ENCODE results near the gene CCDC158. TPM values are rescaled to one million over a fixed set of nuclear protein-coding genes. Genes with fewer than 3 reads are reported as not detected.

Gene CCDC158
- total RNA-seq, 2 donors from 2014 or later: 1.8 to 2.8 TPM

- Histone ChIP-seq H3K36me3 (peaks cover 5% of the 10 kb centered on the region), H3K27ac (peak overlapping the region in 1 of 2 donors; percentile 39), H3K4me1 (ENCODE audit: control insufficient read depth in 1 of 2, low read depth in 2 of 2) (peaks cover 13 to 38% of the 10 kb centered on the region in 2 donors), H3K4me3 (no peak overlapping the region), H3K9me3 (no peaks in the 10 kb centered on the region), H3K27me3 (replicated peaks; ENCODE audit: insufficient read depth) (no peaks in the 10 kb centered on the region)
- DNase-seq (ENCODE audit: low spot score): no peak
- no peak for TF ChIP-seq CTCF (IDR thresholded peaks at IDR 0.05)
- ATAC-seq (ENCODE audit: insufficient number of reproducible peaks, low FRiP score, low read depth): no peak
These were observed 112.4 kb downstream of the CCDC158 start for GRCh38 chr4:76308548-76308947.

GRCh38 chr4:76307660-76308014, 113.3 kb downstream of the CCDC158 start:
- Histone ChIP-seq H3K36me3 (peaks cover 5% of the 10 kb centered on the region), H3K27me3 (replicated peaks; ENCODE audit: insufficient read depth) (no peaks in the 10 kb centered on the region), H3K4me3 (peak overlapping the region; percentile 94), H3K27ac (peak overlapping the region; percentile 88 to 89), H3K4me1 (ENCODE audit: control insufficient read depth in 1 of 2, low read depth in 2 of 2) (peaks cover 13 to 38% of the 10 kb centered on the region in 2 donors), H3K9me3 (no peaks in the 10 kb centered on the region)
- DNase-seq (ENCODE audit: low spot score) (no peak), ATAC-seq (ENCODE audit: insufficient number of reproducible peaks, low FRiP score, low read depth) (no peak)
- no peak for TF ChIP-seq CTCF (IDR thresholded peaks at IDR 0.05)

- peaks cover 5% of the 10 kb centered on the region for H3K36me3 ChIP-seq
- ATAC-seq (ENCODE audit: insufficient number of reproducible peaks, low FRiP score, low read depth) (peak; percentile 39), DNase-seq (ENCODE audit: low spot score) (no peak)
- H3K4me1 ChIP-seq (ENCODE audit: control insufficient read depth in 1 of 2, low read depth in 2 of 2): peaks cover 13 to 38% of the 10 kb centered on the region in 2 donors
- H3K27ac ChIP-seq: peak overlapping the region; percentile 88 to 89
- no peaks in the 10 kb centered on the region for H3K27me3 ChIP-seq (replicated peaks; ENCODE audit: insufficient read depth)
- TF ChIP-seq CTCF (IDR thresholded peaks at IDR 0.05): peak; percentile 28
- H3K9me3 ChIP-seq: no peaks in the 10 kb centered on the region
- H3K4me3 ChIP-seq: peak overlapping the region; percentile 94
These were observed 113.9 kb downstream of the CCDC158 start for GRCh38 chr4:76306882-76307659.

- ATAC-seq (ENCODE audit: insufficient number of reproducible peaks, low FRiP score, low read depth): peak; percentile 75
- Histone ChIP-seq H3K9me3 (no peaks in the 10 kb centered on the region), H3K27ac (peak within 1 kb of the TSS; percentile 88 to 89), H3K4me3 (peak within 1 kb of the TSS; percentile 94), H3K36me3 (peaks cover 5% of the 10 kb centered on the region), H3K4me1 (ENCODE audit: control insufficient read depth in 1 of 2, low read depth in 2 of 2) (peaks cover 17 to 45% of the 10 kb centered on the region in 2 donors), H3K27me3 (replicated peaks; ENCODE audit: insufficient read depth) (no peaks in the 10 kb centered on the region)
- TF ChIP-seq CTCF (IDR thresholded peaks at IDR 0.05): no peak
- DNase-seq (ENCODE audit: low spot score): peak; percentile 48
These were observed 114.7 kb downstream of the CCDC158 start, which contains the start of gene STBD1 for GRCh38 chr4:76305971-76306881. Gene STBD1, plus strand, starts transcription at chr4:76306733. Its CDS starts 37 bp downstream, at chr4:76306770.
